Inferior parietal cortex (tissue), 1 donor: ENCODE measurements around the gene DLGAP4.
"Not testable (repeated sequence)": the region's sequence is repeated elsewhere in the genome, so short reads cannot be mapped to it uniquely, and the experiment has no call there.

Experiments
- DNase-seq: peaks from one replicate; pipeline ENCODE4 v3.0.0-alpha.2; 2016; ENCODE audit errors: extremely low spot score

DLGAP4 gene

DNA sequence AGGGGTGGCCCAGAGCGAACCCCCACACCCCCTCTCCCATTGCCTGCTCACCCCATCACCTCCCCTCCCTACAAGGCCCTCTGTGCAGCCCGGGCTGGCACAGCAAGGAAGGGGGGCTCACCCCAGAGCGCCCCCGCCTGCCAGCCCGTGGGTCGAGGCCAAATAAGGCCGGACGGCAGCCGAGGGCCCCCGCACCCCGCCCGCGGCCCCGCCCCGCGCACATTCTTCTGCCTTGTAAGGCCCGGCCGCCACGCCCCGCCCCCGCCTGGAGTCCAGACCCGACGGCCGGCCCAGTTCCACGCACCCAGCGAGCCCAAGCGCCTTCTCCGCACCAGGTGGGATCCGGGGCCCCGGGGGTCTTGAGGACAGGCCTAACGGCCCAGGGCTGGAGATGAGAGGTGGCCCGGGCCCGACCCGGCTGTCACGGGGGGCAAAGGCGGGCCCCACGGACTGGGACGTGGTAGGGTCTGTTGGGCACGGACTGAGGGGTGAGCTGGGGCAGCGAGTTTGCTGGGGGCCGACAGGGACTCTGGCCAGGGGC, 235.2 kb downstream of the DLGAP4 start, which contains the start of gene MYL9:
TSS of gene MYL9 (plus strand) at position 293 of the 541 bp plus-strand sequence. CDS start 3,366 bp downstream, outside the sequence.
- no peak for DNase-seq

DNA sequence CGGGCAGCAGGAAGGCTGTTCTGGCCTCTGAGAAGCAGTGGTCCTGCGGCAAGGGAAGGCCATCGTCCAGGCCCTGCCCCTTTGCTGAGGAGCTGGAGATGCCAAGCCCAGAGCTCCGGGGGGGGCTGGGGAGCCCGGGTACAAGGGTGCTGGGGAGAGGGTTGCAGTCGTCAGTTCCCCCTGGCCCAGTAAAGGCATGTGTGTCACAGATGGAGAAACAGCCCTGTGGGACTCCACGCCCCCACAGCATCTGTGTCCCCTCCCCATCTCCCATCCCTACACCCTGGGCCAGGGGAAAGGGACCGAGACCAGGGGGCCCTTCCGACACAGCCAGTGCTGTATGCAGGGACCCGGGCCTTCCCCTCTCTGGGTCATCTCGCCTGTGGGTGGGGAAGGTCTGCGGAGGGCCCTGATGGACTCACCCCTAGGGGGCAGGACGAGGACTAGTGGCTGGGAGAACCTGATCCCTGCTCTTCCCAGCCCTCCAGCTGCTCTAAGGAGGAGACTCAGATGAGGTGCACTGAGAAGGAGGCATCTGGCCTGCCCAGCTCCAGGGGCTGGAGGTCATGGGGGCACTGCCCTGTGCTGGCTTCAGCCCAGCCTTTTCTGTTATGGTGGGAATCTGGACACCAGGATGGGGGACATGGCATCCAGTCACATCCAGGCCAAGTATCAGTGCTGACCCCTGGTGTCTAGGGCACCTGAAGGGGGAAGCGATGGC, 235.8 kb downstream of the DLGAP4 start:
- DNase-seq, result no peak

DNA sequence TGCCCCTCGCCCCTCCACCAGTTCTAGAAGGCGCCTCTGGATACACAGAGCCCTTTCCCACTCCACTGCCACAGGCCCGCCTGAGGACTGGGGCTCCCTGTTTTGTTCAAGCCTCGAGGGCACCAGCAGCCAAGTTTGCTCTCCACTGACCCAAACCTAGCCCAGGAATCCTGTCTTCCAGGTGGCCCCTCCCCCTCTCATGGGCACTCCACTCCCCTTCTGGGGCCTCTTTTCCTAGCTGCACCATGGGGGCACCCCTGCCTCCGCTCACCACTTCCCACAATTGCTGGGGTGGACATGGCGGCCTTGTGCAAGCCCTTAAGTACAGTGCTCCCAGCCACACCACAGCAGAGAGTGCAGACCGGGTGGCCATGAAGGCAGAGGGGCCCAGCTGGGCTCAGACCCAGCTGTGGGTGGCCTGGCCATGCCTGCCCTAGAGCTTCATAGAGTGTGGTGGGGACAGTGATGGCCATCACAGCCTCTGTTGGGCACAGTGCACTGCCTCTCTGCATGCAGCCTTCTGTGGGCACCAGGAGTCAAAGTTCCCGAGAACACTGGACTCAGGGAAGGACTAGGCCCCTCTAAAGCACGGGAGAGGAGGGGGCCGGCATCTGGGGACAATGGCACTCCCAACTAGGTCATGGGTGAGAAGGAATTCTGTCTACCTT, 236.5 kb downstream of the DLGAP4 start:
- DNase-seq, result no peak

DNA sequence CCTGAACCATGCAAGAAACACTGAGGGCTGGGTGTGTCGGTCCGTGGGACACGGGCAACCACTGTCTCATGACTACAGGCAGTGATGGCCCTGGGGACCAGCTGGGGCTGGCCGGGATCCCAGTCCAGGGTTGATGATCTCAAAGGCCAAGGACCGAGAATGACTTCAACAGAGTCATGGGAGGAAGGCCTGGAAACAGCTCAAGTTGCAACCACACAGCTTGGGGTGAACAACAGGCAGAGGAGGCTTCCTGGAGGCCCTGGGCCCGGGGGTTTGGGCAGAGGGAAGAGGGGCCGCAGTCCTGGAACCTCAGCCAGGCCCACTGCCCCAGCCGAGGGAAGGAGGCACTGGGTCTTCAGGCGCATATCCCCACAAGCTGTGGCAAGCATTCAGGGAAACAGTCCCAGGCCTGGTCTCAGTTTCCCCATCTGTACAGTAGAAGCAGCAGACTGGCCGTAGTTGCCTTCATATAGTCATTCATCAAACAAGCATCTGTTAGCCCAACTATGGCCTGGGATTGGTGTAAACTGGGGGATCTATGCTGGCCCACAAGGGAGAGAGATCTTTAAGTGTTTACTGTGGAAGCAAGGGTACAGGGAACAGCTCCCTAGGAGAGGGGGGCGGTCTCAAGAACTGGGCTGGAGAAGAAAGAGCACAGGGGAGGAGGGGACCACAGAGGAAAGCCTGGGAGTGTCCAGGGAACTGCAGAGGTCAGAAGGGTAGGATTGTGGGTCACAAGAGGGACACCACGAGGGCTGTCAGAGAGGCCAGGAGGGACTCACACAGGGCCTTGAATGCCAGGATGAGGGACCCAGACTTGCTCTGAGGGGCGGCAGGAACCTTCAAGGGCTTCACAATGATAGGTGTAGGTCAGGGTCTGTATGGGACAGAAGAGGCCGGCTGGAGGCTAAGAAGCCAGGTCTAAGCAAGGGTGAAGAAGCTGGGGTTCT, 237.3 kb downstream of the DLGAP4 start:
- DNase-seq, result no peak

DNA sequence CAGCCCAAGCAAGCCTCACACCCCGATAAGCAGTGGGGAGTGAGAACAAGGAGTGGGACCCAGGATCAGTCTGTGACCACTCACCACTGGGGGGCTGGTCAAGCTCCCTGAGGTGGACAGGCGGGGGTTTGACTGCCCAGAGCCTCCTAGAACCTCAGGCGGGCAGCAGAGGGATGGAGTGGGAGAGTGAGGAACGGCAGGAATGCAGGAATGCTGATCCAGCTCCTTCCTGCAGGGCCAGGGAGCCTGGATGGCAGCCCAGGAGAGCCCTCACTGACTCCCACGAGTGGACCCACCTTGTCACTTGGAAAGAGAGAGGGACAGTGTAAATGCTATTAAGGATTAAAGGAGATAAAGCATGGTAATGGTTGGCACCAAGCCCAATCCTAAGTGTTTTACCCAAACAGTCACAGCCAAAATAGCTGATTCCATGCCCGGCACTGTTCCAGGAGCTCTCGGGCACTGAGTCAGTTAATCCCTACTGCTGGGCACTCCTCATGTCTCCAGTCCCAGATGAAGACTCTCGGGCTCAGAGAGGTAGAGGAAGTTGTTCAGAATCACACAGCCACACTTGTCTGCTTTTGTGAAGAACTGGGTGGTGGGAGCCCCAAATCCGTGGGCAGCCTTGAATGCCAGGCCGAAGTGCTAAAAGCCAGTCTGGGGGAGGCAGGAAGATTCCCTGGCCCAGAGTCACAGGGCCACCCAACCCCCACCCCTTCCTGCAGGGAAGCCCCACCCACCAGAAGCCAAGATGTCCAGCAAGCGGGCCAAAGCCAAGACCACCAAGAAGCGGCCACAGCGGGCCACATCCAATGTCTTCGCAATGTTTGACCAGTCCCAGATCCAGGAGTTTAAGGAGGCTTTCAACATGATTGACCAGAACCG, 238.2 kb downstream of the DLGAP4 start:
- no peak for DNase-seq

DNA sequence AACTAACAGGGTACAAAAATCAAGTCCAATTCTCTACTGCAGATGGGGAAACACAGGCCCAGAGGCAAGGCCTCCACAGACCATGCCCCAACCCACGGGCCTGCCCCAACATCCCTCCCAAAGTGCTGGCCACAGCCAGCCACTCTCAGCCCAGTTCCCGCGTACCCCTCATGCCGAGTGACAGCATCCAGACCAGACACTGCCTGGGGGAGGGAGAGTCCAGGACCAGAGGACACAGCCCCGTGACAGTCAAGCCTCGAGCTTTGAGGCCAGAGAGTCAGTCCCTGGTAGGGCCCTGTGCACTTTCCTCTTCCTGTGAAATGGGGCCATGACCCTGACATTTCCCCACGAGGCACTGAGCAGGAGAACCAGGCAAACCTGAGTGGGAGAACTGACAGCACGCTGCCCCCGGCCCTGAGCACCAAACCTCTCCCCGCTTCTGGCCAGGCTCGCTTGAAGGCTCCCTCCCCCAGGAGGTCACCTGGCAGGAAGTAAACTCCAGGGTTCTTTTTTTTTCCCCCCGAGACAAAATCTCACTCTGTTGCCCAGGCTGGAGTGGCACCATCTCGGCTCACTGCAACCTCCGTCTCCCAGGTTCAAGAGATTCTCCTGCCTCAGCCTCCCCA, 240.1 kb downstream of the DLGAP4 start:
- DNase-seq, result no peak

DNA sequence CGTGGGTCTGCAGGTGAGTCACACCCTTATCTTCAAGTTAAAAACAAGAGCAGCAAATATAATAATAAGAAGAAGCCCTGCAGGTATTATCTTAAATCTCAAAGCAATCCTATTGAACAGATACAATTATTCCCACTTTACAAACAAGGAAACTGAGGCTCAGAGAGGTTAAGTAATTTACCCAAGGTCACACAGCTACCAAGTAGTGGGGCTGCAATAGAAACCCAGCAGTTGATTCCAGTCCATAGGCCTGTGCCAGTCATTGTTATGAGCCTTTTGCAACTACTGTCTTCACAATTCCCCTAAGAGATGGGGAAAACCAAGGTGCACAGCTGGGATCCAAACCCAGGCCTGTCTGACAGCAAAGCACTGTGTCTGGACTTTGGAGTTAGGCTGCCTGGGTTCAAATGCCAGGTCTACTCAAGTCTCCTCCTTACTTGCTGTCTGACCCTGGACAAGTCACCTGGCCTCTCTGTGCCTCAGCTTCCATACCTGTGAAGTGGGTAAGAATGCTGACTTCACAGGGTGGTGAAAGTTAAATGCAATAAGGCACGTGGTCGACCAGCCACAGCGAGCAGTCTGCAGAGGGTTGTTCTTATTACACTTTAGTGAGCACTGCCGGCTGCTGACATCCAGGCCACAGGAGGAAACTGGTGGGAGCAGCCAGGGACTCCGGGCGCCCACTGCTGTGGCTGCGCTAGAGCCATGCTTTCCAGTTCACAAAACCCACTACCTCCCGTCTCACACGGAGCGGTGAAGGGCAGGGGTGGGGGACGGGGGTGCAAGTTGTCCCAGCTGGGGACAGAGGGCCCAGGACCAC, 241.3 kb downstream of the DLGAP4 start:
- no peak for DNase-seq

DNA sequence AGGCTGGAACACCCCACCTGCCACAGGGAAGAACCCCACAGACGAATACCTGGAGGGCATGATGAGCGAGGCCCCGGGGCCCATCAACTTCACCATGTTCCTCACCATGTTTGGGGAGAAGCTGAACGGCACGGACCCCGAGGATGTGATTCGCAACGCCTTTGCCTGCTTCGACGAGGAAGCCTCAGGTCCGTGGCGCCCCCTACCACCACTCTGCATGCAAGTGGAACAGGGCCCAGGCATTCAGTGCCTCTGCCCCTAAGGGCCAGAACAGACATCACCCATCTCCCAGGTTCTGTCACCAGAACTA, 241.8 kb downstream of the DLGAP4 start:
- DNase-seq, result no peak

DNA sequence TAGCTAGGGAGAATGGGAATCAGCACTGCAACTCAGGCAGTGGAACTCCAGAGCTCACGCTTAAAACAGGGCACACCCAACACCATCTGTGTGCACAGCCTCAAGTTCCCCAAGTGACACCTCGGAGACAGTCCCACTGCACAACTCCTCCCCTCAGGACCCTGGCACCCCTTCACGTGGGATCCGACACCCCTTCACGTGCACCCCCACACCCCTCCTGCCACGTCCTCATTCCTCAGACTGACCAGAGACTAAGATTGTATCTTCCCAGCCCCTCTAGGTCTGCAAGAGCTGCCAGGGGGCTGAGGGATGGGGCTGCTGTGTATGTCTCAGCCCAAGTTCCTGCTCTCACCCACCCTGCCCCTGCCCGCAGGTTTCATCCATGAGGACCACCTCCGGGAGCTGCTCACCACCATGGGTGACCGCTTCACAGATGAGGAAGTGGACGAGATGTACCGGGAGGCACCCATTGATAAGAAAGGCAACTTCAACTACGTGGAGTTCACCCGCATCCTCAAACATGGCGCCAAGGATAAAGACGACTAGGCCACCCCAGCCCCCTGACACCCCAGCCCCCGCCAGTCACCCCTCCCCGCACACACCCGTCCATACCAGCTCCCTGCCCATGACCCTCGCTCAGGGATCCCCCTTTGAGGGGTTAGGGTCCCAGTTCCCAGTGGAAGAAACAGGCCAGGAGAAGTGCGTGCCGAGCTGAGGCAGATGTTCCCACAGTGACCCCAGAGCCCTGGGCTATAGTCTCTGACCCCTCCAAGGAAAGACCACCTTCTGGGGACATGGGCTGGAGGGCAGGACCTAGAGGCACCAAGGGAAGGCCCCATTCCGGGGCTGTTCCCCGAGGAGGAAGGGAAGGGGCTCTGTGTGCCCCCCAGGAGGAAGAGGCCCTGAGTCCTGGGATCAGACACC, 242.8 kb downstream of the DLGAP4 start:
- no peak for DNase-seq

DNA sequence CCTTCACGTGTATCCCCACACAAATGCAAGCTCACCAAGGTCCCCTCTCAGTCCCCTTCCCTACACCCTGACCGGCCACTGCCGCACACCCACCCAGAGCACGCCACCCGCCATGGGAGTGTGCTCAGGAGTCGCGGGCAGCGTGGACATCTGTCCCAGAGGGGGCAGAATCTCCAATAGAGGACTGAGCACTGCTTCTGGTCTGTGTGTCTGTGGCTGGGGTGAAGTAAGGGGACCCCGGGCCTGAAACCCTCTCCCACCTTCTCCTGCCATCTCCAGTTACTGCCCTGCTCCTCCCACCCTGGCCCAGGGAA, 243.4 kb downstream of the DLGAP4 start:
- DNase-seq, result no peak

DNA sequence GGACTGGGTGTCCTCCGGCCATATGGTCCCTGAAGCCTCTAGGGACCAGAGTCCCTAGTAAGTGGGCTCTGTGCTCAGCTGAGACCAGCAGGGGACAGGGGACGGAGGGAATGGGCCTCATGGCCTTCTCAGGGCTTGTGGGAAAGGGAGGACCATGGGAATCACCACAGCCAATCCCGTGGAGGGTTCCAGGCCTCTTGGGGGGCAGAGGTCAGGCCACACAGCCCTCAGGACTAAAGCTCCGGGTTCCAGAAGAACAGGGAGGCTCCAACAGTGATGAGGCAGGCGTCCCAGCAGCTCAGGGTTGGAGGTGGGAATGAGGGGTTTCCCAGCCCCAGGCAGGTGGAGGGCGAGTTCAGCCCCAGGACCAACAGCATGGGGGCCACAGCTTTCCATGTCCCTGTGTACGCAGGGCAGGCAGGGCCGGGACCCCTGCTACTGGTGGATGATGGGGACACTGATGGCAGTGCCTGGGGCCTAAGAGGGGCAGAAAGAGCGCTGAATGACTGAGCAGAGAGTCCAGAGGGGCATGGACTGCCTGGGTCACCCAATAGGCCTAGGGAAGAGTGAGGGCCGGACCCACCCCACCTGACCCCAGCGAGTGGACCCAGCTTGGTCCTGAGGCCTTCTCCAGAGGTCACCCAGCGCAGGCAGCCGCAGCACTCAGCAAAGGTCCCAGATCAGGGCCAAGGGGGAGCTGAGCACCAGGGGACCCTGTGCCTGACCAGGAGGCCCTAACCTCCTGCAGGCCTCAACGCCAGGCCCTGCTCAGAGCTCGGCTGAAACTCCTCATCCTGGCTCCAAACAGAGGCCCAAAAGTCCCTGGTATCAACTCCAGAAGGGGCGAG, 244.0 kb downstream of the DLGAP4 start:
- DNase-seq, result no peak

DNA sequence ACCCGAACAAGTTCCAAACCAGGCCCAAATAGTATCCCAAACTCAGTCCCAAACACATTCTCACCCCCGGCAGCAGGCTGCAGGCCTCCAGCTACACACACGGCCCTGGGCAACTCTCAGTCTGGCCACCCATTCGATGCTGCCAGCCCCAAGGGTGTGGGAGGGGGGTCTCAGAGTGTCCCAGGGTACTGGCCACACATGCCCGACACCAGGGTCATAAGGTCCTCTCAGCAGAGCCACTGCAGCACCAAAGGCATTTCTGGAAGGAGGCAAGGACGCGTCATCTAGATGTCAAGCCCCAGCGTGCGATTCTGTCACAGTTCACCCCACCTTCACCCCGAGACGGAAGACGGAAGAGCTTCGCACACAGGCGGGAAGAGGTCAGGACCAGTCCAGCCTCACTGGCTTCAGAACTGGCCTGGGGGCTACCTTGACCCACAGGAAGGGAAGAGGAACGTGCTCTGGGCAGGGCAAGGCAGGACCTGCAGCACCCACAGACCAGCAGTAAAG, 244.7 kb downstream of the DLGAP4 start:
- DNase-seq, result no peak

DNA sequence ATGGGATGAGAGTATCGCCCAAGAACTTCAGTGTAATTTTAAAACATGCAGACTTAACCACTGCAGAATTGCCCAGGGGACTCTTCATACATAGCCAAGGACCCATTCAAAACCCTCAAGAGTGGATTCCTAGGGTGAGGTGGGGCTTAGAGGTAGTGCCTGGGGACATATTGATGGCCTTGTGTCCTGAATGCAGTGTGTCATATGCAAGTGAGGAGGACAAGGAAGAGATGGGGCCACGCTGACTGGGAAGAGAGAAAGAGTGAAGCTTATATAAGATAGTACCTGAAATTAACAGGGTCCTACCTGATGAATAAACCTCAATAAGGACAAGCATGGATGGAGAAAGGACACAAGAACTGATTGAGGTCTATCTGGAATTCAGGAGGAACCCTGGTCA, 249.1 kb downstream of the DLGAP4 start:
- no peak for DNase-seq

DNA sequence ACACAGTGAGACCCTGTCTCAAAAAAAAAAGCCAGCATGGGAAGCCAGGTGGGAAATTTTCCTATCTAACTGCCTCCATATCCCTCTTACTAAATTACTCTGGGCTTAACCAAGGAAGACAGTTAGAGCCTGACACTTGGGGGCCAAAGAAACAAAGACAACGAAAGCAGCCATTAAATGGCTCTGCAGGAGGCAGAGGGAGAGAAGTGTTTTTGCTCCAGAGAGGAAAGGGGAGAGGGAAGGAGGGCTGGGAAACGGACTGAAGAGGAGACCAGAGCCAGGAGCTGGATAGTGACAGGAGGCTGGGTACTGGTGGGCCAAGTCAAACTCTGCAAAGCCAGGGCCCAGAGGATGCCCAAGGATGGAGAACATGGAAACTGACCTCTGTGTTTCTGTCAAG, 256.6 kb downstream of the DLGAP4 start:
- DNase-seq, result no peak

DNA sequence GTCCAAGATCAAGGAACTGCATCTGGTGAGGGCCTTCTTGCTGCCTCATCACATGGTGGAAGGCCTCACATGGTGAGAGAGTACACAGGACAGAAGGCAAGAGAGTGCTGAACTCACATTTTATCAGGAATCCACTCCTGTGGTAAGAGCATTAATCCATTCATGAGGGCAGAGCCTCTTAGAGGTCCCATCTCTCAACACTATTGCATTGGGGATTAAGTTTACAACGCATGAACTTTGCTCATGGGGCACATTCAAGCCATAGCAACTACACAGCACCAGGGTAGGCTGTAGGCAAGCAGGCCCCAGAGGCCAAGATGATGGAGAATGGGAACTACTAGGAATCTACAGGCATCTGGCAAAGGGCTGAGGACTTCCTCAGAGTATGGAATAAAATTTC, 257.2 kb downstream of the DLGAP4 start:
- DNase-seq, result no peak

DNA sequence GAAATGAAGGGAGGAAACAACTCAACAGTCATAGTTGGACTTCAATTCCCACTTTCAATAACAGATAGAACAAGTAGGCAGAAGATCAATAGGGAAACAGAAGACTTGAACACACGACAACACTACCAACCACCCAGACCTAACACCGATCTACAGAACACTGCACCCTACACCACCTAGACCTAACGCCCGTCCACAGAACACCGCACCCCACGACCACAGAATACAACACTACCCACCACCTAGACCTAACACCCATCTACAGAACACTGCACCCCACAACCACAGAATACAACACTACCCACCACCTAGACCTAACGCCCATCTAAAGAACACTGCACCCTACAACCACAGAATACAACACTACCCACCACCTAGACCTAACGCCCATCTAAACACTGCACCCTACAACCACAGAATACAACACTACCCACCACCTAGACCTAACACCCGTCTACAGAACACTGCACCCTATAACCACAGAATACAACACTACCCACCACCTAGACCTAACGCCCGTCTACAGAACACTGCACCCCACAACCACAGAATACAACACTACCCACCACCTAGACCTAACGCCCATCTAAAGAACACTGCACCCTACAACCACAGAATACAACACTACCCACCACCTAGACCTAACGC, 258.1 kb downstream of the DLGAP4 start:
- not testable (repeated sequence) for DNase-seq

DNA sequence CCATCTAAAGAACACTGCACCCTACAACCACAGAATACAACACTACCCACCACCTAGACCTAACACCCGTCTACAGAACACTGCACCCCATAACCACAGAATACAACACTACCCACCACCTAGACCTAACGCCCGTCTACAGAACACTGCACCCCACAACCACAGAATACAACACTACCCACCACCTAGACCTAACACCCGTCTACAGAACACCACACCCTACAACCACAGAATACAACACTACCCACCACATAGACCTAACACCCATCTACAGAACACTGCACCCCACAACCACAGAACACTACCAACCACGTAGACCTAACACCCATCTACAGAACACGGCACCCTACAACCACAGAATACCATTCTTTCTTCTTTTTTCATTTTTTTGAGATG, 258.6 kb downstream of the DLGAP4 start:
- DNase-seq, result not testable (repeated sequence)
